SW 1271 (cell line): ENCODE data around the gene PLLP.

ENCODE experiments used
- DNase-seq, 2 experiments: peaks; one replicate each; lab custom pipeline; 2025; lab: John Stamatoyannopoulos, UW

Gene PLLP

GRCh38 chr16:57284209-57284951 lies at the start of gene PLLP:
Gene PLLP, minus strand, starts transcription at chr16:57284672. Its CDS starts 132 bp downstream, at chr16:57284540.
- DNase-seq, result peak in 1 of 2 experiments; percentile 15

- DNase-seq, result no peak
These were observed 48.9 kb upstream of the PLLP start for GRCh38 chr16:57333402-57333801.

- DNase-seq, result no peak
These were observed 46.9 kb upstream of the PLLP start for GRCh38 chr16:57331355-57331754.

GRCh38 chr16:57329718-57330327 lies 45.4 kb upstream of the PLLP start:
- no peak for DNase-seq

GRCh38 chr16:57325458-57325857 lies 41.0 kb upstream of the PLLP start:
- DNase-seq, result peak in 1 of 2 experiments; percentile 4

GRCh38 chr16:57324749-57325148 lies 40.3 kb upstream of the PLLP start:
- no peak for DNase-seq

- no peak for DNase-seq
These were observed 35.2 kb upstream of the PLLP start for GRCh38 chr16:57319646-57320045.

- no peak for DNase-seq
These were observed 33.9 kb upstream of the PLLP start for GRCh38 chr16:57318240-57318970.

GRCh38 chr16:57316390-57317017 lies 32.0 kb upstream of the PLLP start:
- peak; percentile 70 to 75 for DNase-seq

- no peak for DNase-seq
These were observed 30.9 kb upstream of the PLLP start for GRCh38 chr16:57315416-57315815.

GRCh38 chr16:57314161-57314785 lies 29.8 kb upstream of the PLLP start:
- no peak for DNase-seq

- no peak for DNase-seq
These were observed 29.0 kb upstream of the PLLP start for GRCh38 chr16:57313509-57313908.

GRCh38 chr16:57310801-57311200 lies 26.3 kb upstream of the PLLP start:
- no peak for DNase-seq

- no peak for DNase-seq
These were observed 23.6 kb upstream of the PLLP start for GRCh38 chr16:57308041-57308440.

- DNase-seq, result no peak
These were observed 22.9 kb upstream of the PLLP start for GRCh38 chr16:57307365-57307764.

- DNase-seq, result no peak
These were observed 22.3 kb upstream of the PLLP start for GRCh38 chr16:57306676-57307341.

GRCh38 chr16:57305159-57305811 lies 20.8 kb upstream of the PLLP start:
- no peak for DNase-seq

GRCh38 chr16:57304169-57305061 lies 19.9 kb upstream of the PLLP start:
- DNase-seq, result peak in 1 of 2 experiments; percentile 22

GRCh38 chr16:57303910-57304168 lies 19.4 kb upstream of the PLLP start:
- no peak for DNase-seq
